Activated T-cell treated with anti-CD3 and anti-CD28 coated beads for 1 hour (primary cell): ENCODE data around the gene ABR.
"Not testable (repeated sequence)": the region's sequence is repeated elsewhere in the genome, so short reads cannot be mapped to it uniquely, and the experiment has no call there.

Experiments
- DNase-seq: peaks from one replicate; pipeline ENCODE4 v3.0.0-alpha.2; 2020; ENCODE audit warnings: low read depth

Gene ABR

GRCh38 chr17:1008008-1008761 is 171.6 kb downstream of the ABR start:
- DNase-seq = no peak

DNA sequence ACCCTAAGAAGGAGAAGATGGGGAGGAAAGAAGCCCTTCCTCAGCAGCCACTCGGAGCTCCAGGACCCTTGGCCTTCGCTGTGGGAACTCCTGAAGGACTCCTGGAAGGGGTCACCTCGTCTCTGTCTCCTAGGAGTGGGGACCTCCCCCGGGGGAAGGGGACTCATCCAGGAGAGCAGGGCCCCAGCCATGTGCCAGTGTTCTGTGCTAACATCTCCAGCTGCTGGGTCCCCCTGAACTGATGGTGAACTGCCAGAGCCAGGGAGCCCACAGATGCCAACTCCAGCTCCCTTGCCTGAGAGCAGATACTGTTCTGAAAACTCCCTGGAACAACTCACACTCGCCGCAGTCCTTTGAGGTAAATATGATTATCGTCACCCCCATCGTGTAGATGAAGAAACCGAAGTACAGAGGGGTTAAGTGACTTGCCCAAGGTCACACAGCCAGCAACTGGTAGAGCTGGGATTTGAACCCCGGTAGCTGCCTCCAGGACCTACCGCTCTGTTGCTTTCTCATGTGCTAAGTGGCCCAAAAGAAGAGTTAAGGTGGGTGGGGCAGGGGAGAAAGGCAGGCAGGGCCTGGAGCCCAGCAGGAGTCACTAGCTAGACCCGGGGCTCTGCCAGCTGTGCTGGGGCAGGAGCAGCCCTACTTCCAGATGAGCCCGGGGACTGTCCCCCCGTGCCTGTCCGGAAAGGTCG is 172.3 kb downstream of the ABR start:
- DNase-seq = no peak

GRCh38 chr17:1006054-1006453 is 173.7 kb downstream of the ABR start:
- DNase-seq = no peak

GRCh38 chr17:1005361-1005946 is 174.3 kb downstream of the ABR start:
- no peak for DNase-seq

- DNase-seq = no peak
Observed at GRCh38 chr17:1004769-1005295, 174.9 kb downstream of the ABR start.

- DNase-seq = no peak
Observed at GRCh38 chr17:1003972-1004768, 175.6 kb downstream of the ABR start.

DNA sequence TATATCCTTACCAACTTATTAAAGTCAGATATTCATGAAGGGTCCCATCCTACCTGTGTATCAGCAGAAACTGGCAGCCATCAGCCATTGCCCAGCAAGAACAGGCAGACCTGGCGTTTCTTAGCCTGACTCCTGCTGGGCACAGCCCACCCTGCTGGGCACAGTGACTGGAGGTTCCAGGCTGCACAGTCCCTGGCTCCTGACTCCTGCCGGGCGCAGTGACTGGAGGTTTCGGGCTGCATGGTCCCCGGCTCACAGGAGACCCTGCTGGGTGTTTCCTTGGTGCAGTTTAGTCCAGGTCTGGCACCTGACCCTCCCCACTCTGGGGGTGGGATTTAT is 176.2 kb downstream of the ABR start:
- no peak for DNase-seq

DNA sequence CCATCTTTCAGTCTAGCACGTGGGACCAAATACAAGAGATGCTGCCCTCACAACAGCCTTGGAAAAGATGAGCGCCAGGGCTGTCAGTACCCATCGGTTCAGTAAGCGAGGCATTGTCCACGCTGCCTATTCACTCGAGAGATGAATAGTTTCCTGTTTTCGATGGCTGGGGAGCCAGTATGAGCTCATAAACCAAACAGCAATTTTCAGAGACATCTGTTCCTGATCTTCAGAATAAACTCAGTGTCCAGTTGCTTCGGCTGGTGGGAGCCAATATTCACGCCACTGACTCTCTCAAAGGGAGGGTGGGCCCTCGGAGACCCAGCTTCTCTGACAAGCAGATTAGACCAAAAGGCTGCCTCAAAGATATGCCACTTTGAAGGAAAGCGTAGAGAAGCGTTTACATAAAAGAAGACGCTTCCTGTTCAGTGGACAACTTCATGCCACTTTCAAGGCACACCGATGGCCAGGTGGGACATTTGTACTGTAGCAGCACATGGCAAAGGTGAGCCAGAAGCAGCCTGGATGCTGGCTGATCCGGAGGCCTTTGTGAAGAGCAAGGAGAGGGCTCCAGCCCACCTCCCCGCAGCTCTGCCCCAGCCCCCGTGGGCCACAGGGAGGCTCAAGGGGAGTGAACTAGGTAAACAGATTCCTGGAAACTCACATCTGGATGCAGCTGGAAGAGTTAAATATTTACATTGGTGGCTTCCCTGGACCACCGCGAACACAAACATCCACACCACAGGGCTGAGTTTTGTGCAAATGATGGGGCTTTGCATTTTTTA is 176.8 kb downstream of the ABR start:
- no peak for DNase-seq

- no peak for DNase-seq
Observed at GRCh38 chr17:1002412-1002753, 177.4 kb downstream of the ABR start.

DNA sequence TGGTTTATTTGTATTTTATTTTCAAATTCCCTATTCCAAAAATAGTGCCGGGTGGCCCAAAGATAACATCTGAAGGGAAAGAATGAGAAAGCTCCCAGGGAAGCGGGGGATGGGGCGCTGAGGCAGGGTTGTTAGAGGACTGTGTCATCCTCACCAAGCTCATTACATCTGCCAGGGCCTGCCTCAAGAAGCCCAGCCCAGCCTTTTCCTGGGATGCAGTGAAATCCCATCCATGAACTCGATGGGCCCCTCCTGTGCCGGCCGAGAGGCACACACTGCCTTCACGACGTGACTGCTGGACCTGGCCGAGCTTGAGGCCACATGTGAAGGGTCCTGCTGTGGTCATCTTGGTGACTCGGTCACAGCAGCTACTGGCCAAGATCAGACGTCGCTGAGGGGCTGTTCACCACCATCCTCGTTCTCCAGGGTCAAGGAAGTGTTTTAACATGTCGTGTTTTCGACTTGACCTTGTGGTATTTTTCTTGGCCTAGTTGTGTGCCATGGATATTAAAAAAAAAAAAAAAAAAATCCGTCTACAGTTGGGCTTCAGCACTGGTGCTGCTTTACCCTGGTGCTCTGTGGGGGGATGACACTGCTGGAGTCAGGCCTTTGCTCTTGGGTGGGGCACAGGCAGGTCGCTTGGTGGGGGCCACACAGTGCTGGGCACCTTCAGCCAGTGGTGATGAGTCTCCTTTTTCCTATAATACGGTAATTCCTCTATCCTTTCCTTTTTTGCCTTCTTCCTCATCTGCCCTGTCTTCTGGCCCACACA is 178.0 kb downstream of the ABR start:
- DNase-seq = no peak

GRCh38 chr17:1000597-1001461 is 179.0 kb downstream of the ABR start:
- no peak for DNase-seq

GRCh38 chr17:998111-998510 is 181.7 kb downstream of the ABR start:
- no peak for DNase-seq

- peak; percentile 83 for DNase-seq
Observed at GRCh38 chr17:996554-997344, 183.0 kb downstream of the ABR start, which contains the start of gene TIMM22. TSS of gene TIMM22 (plus strand) at chr17:997129. CDS start at chr17:997143, 14 bp downstream.

GRCh38 chr17:995324-995723 is 184.5 kb downstream of the ABR start:
- DNase-seq = not testable (repeated sequence)

GRCh38 chr17:992933-993332 is 186.8 kb downstream of the ABR start:
- no peak for DNase-seq

DNA sequence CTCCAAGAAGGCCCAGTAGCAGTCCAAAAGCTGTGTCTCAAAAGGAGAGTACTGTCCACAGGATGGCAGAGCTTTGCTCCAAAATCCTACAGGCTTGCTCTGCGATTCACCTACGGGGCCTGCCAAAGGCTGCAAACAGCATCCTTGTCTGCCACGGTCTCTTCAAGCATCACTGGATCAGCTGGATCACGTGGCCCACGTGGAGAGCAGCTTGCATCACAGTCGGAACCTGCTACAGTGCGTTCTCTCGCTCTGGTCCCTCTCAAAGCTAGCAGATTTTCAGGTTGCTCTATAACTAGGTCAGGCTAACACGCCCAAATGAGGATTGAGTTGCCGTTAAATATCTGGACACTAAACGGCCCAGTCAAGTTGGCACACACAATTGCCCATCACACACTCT is 191.2 kb downstream of the ABR start:
- no peak for DNase-seq

DNA sequence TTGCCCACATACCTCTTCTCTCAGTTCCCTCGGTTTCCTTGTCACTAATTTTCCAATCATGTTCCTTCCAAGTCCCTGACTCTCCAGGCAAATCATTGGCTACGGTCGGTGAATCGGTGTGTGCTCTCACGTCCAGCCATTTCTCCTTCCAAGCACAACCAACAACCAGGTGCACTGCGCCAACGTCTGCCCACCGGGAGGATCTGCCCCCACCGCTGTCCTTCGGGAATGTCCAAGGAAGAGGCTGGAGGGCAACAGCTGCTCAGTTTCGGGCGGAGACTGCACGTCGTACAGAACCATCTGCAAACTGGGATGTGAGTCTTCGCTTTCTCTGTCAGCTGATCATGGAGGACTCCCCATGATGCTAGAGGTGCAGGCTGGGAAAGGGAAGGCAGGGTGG is 191.8 kb downstream of the ABR start:
- DNase-seq = no peak

DNA sequence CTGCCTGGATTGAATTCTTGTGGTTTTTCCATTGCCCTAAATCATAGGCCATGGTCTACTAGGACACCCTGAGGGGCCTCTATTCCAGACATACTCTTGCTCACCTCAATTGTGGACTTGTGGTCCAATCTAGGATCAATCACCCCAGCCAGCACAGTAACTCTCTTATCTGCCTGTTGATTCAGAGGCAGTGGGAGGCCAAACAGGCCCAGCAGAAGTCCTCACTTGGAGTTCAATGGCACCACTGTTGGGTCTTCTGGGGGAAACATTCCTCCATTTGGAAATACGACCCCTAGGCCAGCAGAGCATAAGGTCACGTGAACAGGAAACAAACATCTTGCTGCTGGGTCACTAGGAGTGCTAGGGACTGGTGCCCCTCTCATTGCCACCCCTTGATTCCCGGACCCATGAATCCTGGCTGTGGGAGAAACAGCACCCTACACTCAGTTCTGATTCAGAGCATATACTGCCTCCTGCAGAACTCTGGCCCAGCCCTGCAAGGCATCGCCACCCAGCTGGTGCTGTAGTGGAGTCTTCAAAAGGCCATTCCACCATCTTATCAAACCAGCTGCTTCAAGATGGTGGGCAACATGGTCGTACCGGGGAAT is 193.4 kb downstream of the ABR start:
- DNase-seq = no peak

DNA sequence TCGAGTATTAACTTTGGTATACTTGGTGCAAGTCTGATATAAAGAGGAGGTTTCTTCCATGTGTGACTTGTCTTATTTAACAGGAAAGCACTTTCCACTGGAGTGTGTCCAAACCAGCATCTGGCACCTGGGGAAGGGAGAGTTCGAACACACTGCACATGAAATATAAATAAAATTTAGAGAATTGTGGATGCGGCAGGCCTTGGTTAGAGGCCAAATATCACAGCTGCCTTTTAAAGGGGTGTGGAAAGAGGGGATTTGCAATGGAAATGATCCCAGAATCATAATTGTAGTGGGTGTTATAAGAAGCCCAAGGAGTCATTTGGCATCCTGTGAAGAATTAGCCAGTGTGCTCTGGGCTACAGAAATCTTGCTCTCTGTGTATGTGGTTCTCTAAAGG is 195.9 kb downstream of the ABR start:
- DNase-seq = no peak
